ENCODE data around the gene GTPBP8.

DNA sequence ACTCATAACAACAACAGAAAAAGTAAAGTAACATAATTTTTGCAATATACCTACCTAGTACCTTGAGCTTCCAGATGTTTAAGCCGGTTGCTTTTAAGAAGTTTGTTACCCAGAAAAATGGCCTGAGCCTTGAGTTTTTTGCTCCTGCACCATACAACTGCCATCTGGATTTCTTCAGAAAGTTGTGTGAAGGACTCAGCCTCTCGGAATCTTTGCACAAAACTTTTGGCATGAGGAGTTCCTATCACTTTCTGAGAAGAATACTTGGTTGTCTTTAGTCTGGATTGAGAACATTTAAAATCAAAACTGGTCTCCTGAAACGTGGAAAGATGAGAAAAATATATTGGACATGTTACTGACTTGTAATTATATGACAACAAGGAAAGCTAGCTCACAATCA, 17.3 kb downstream of the GTPBP8 start:
- no peak for TF ChIP-seq POLR2A (IDR thresholded peaks at IDR 0.05)
- TF ChIP-seq, protein P1, sequence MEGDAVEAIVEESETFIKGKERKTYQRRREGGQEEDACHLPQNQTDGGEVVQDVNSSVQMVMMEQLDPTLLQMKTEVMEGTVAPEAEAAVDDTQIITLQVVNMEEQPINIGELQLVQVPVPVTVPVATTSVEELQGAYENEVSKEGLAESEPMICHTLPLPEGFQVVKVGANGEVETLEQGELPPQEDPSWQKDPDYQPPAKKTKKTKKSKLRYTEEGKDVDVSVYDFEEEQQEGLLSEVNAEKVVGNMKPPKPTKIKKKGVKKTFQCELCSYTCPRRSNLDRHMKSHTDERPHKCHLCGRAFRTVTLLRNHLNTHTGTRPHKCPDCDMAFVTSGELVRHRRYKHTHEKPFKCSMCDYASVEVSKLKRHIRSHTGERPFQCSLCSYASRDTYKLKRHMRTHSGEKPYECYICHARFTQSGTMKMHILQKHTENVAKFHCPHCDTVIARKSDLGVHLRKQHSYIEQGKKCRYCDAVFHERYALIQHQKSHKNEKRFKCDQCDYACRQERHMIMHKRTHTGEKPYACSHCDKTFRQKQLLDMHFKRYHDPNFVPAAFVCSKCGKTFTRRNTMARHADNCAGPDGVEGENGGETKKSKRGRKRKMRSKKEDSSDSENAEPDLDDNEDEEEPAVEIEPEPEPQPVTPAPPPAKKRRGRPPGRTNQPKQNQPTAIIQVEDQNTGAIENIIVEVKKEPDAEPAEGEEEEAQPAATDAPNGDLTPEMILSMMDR (IDR thresholded peaks at IDR 0.05): no peak
- TF ChIP-seq POLR2AphosphoS5 (IDR thresholded peaks at IDR 0.05; ENCODE audit: insufficient read depth in 1 of 2, low read depth in 1 of 2): no peak

Measured in vagina (tissue), 2 donors.